Activated gamma-delta T cell treated with anti-CD3 and anti-CD28 coated beads, Interleukin-2, amount 50 U/mL, for 16 hours (primary cell): ENCODE measurements around the gene OR2T11.
"Not testable (repeated sequence)": the region's sequence is repeated elsewhere in the genome, so short reads cannot be mapped to it uniquely, and the experiment has no call there.

Source experiments
- DNase-seq: peaks from one replicate; pipeline ENCODE4 v3.0.0-alpha.2; 2020; ENCODE audit warnings: low read depth

Gene OR2T11

GRCh38 chr1:248618878-248619277 is 16.0 kb downstream of the OR2T11 start:
- peak; percentile 7 for DNase-seq

GRCh38 chr1:248618119-248618518 is 16.8 kb downstream of the OR2T11 start:
- no peak for DNase-seq

GRCh38 chr1:248613742-248614141 is 21.1 kb downstream of the OR2T11 start:
- no peak for DNase-seq

GRCh38 chr1:248611883-248612414 is 22.9 kb downstream of the OR2T11 start:
- DNase-seq: no peak

GRCh38 chr1:248610301-248610700 is 24.6 kb downstream of the OR2T11 start:
- DNase-seq: no peak

- no peak for DNase-seq
Observed at GRCh38 chr1:248599396-248599795, 35.5 kb downstream of the OR2T11 start.

- no peak for DNase-seq
Observed at GRCh38 chr1:248597589-248597988, 37.3 kb downstream of the OR2T11 start, which contains the start of gene OR2T10. Gene OR2T10, minus strand, starts transcription at chr1:248597700. Its CDS starts 3,932 bp downstream, at chr1:248593768.

GRCh38 chr1:248596615-248597014 is 38.3 kb downstream of the OR2T11 start:
- DNase-seq: no peak

GRCh38 chr1:248593226-248593625 is 41.7 kb downstream of the OR2T11 start:
- no peak for DNase-seq

- DNase-seq: no peak
Observed at GRCh38 chr1:248592655-248593054, 42.2 kb downstream of the OR2T11 start.

GRCh38 chr1:248590055-248590454 is 44.8 kb downstream of the OR2T11 start:
- DNase-seq: no peak

GRCh38 chr1:248589334-248589733 is 45.6 kb downstream of the OR2T11 start:
- DNase-seq: no peak

GRCh38 chr1:248585266-248585665 is 49.6 kb downstream of the OR2T11 start:
- DNase-seq: no peak

GRCh38 chr1:248576260-248576980 is 58.5 kb downstream of the OR2T11 start:
- DNase-seq: no peak

GRCh38 chr1:248574657-248575056 is 60.2 kb downstream of the OR2T11 start, which contains the start of gene OR2T34:
Gene OR2T34, minus strand, starts transcription at chr1:248574757. Its CDS starts 0 bp downstream, at chr1:248574757.
- not testable (repeated sequence) for DNase-seq

GRCh38 chr1:248573856-248574255 is 61.0 kb downstream of the OR2T11 start:
- not testable (repeated sequence) for DNase-seq
